HG03521 (cell line): ENCODE data around the gene PCYT1A.
"Not testable (repeated sequence)": the region's sequence is repeated elsewhere in the genome, so short reads cannot be mapped to it uniquely, and the experiment has no call there.

Experiments
- ATAC-seq: cut with Tn5 transposase; IDR thresholded peaks from one replicate; pipeline ENCODE4 v1.9.1; 2021; ENCODE audit warnings: mild to moderate bottlenecking, moderate library complexity; ENCODE audit not compliant: unreplicated experiment

The PCYT1A gene

GRCh38 chr3:196288141-196288460 lies 575 bp upstream of the PCYT1A start:
- no peak for ATAC-seq

DNA sequence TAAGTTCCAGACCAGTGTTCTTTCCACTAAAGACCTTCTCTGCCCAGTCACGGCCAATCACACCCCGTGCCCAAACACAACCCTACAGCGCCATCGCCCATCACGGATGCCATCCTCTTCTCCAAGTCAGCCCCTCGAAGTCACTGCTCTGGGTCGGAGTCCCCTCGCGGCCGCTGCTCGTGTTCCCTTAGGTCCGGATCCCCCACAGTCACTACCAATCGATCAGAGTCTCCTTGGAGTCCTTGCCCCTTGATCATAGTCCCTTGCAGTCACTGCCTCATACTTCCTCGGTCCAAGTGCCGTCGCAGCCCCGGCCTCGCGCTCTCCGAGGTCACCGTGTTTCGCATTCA lies 461 bp downstream of the PCYT1A start:
- ATAC-seq: peak; percentile 20

DNA sequence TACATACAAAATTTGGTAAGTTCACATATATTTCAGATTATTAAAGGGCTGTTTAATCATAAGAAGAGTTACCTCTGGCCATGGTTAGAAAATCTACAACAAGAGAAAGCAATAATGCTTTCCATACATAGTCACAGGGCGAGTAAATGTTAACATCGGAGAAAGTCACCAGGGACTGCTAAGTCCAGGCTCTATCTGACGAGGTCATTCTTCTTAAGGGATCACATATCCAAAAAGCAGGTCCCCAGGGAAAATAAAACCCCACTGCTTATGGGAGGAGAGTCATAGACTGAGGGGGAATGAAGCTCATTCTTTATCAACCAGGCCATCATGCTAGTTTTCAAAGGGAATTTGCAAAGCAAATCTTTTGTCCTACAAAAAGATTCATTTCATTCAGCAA lies 3.1 kb downstream of the PCYT1A start:
- no peak for ATAC-seq

DNA sequence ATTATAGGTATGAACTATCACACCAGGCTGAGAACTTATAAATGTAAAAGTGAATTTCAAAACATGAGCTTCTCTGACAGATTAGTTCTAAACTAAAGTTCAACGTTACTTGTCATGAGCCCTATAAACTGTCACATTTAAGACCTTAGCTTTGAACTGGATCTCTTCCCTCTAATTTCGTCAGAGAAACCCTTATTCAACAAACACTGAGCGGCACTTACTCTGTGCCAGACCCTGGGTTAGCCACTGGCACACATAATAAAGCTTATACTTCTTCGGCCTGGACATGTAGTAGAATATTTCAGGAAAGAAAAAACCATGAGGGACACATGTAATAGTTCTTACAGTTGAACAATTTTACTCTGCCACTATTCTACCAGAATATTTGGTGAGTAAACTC lies 5.6 kb downstream of the PCYT1A start:
- ATAC-seq: no peak

DNA sequence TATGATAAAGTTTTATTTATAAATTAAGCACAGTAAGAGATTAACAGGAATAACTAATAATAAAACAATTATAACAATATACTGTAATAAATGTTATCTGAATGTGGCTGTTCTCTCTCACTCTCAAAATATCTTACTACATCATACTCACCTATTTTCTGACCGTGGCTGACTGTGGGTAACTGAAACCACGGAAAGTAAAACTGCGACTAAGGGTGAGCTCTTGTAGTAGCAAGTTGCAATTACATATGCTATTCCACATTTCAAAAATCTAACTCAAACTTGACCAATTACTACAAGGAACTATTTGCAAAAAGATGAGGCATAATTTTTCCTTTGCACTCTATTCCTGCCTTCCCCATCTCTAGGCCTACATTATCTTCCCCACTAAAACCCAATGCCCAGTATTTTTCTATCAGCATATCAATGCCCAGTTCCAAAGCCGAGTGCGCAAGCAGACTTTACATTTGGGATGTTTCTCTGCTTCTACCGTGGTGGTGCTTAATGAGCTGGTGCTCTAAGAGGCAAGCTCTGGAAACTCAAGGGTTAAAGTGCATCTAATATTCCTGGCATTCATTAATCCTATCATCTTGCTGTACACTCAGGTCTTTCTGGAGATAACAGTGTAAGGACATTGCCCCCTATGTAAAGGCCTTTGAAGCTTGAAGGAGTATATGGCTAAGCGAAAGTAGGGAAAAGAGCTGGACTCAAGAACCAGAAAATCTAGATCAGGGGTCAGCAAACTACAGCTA lies 6.7 kb downstream of the PCYT1A start:
- ATAC-seq: peak; percentile 48

DNA sequence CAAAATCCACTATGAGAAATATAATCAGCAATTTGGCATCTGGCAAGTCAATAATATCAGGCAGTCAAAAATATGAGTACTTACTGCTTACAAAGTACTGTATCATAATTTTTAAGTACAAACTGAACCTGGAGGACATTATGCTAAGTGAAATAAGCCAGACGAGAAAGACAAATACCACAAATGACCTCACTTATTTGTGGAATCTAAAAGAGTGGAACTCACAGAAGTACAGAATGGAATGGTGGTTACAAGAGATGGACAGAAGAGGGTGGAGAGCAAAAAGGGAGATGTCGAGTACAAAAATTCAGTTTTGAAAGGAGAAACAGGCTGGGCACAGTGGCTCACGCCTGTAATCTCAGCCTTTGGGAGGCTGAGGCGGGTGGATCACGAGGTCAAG lies 12.4 kb downstream of the PCYT1A start:
- ATAC-seq: no peak

- ATAC-seq: peak; percentile 67
Observed at GRCh38 chr3:196274585-196274984, 12.9 kb downstream of the PCYT1A start.

GRCh38 chr3:196273655-196274054 lies 13.9 kb downstream of the PCYT1A start:
- ATAC-seq: no peak

DNA sequence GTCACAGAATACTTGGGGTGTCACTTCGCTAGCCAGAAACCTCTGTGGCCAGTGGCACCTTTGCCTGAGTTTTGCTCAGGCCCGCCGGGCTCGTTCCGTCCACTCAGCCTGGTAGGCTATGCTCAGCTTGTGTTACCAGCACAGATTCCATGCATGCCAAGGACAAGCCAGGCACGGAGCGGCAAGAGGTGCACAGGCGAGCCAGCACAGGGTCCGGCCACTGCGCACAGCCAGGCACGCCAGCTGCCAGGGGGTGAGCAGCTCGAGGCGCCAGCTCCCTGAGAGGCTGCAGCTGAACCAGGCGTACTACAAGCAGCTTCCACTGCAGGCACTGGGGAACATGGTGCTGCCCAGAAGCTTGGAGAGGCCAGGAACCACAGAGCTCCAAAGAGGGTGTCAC lies 14.7 kb downstream of the PCYT1A start:
- no peak for ATAC-seq

GRCh38 chr3:196270499-196270898 lies 17.0 kb downstream of the PCYT1A start:
- no peak for ATAC-seq

- ATAC-seq: no peak
Observed at GRCh38 chr3:196268284-196269163, 19.0 kb downstream of the PCYT1A start.

- ATAC-seq: no peak
Observed at GRCh38 chr3:196263819-196264218, 23.7 kb downstream of the PCYT1A start.

DNA sequence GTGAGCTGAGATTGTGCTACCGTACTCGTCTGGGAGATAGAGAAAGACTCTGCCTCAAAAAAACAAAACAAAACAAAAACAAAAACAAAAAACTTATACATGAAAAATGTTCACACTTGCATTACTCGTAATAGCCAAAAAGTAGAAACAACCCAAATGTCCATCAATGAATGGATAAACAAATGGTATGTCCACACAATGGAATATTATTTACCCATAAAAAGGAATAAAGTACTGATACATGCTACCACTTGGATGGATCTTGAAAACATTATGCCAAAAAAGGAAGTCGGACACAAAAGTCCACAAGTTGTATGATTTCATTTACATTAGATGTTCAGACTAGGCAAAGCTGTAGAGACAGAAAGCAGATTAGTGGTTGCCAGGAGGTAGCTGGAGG lies 26.7 kb downstream of the PCYT1A start:
- no peak for ATAC-seq

GRCh38 chr3:196255776-196256175 lies 31.8 kb downstream of the PCYT1A start:
- ATAC-seq: no peak

GRCh38 chr3:196254376-196255283 lies 32.9 kb downstream of the PCYT1A start:
- no peak for ATAC-seq

DNA sequence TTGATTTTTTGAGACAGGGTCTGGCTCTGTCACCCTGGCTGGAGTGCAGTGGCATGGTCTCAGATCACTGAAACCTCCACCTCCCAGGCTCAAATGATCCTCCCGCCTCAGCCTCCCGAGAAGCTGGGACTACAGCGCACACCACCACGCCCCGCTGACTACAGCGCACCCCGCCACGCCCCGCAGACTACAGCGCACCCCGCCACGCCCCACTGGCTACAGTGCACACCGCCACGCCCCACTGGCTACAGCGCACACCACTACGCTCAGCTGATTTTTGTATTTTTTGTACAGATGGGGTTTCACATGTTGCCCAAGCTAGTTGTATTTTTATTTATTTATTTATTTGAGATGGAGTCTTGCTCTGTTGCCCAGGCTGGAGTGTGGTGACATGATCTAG lies 35.6 kb downstream of the PCYT1A start:
- no peak for ATAC-seq

DNA sequence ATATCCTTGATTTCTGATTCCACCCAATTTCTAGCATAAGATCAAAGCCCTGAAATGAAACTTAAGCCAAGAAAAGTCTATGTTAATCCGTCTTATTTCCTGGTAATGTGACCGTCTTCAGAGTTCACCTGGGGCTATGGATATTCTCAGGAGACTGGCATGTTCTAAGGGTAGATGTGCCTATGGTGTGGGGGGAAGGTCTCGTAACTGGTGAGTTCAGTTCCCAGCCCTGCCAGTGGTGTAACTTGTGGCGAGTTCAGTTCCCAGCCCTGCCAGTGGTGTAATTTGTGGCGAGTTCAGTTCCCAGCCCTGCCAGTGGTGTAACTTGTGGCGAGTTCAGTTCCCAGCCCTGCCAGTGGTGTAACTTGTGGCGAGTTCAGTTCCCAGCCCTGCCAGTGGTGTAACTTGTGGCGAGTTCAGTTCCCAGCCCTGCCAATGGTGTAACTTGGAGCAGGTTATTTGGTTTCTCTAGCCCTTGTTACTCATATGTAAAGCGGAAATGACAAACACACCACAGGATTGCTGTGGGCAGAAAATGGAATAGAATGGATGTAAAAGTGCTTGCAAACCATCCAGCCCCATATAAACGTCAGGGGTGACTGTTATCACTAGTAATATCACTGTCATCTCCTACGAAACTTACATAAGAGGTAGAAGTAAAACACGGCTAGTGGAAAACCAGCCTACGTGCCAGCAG lies 40.8 kb downstream of the PCYT1A start:
- no peak for ATAC-seq

GRCh38 chr3:196244166-196244565 lies 43.4 kb downstream of the PCYT1A start:
- not testable (repeated sequence) for ATAC-seq

DNA sequence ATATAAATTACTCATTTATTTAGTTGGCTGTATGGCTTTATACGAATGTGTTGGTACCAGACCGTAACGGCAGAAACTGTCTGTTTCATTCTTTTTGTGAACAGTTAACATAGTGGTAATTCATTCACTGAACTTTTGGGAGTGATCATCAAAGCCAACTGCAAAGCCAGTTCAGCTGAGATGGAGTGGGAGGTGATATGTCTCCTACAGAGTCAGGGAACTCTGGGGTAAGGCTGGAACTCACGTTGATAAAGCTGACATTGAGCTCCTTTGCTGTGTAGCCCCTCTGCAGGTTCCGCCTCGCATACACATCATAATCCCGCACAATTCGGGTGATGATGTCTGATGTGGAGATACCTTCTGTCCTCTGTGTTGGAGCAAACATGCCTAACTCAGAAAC lies 45.8 kb downstream of the PCYT1A start:
- no peak for ATAC-seq

- no peak for ATAC-seq
Observed at GRCh38 chr3:196240424-196240823, 47.1 kb downstream of the PCYT1A start.
